Embryonic facial prominence (tissue), 1 donor: Measurements from ENCODE around the gene ATG14.
"Not testable (repeated sequence)": the region's sequence is repeated elsewhere in the genome, so short reads cannot be mapped to it uniquely, and the experiment has no call there.

ENCODE experiments used
- DNase-seq: peaks from one replicate; pipeline ENCODE4 v3.0.0-alpha.2; 2016; ENCODE audit errors: extremely low spot score

The ATG14 gene

DNA sequence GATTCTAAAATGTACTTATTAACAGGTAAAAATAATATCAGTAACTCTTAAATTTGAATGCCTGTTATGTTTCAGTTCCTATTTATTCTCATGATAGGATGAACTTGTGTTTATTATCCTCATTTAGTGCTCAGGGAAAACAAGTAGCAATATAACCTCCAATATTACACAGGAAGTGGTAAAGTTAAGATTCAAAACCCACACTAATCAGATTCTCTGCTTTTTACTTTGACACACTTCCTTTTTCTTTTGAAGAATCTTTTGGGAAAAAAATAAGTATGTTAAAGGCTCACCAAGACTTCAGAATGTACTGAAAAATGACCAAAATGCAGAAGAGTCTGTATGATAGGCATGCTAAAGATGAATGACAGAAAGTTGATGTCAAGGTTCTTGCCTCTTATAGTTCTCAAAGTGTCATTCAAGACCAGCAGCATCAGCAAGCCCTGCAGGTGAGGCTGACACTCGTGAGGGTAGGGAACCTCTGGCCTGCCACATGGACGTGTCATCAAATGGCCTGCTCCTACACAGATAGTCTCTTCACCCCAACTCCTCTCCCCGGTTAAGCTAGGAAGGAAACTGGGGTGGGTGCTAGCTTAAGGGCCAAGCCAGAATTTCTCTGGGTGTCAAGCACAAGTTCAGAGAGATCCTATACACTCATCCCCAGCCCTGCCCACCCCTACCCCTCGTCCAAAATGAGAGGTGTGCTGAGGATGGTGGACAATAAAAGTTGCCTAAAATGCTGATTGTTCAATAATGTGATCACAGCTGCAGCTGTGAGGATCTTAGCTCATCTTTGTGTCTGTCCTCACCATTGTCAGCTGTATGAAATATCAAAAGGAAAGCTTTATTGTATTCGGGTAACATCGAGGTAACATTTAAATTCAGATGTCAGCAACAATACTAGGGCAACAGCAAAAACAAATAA is 22.5 kb upstream of the ATG14 start:
- no peak for DNase-seq

DNA sequence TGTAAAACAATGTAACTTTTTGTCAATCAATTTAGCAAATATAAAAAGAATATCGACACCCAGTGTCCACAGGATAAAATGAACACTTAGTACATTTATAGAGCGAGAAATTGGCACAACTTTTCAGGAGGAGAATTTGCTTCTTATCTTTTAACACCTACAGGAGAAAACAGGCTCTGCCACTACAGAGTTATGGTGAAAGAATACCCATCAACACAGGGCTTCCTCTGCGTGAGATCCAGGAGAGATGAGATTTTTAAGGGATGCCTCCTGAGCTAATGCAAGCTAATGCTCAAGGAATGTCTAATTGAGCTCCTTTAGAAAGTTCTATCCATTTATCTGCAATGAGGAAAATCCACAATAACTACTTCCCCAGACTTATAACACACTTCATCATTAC is 21.0 kb upstream of the ATG14 start:
- no peak for DNase-seq

DNA sequence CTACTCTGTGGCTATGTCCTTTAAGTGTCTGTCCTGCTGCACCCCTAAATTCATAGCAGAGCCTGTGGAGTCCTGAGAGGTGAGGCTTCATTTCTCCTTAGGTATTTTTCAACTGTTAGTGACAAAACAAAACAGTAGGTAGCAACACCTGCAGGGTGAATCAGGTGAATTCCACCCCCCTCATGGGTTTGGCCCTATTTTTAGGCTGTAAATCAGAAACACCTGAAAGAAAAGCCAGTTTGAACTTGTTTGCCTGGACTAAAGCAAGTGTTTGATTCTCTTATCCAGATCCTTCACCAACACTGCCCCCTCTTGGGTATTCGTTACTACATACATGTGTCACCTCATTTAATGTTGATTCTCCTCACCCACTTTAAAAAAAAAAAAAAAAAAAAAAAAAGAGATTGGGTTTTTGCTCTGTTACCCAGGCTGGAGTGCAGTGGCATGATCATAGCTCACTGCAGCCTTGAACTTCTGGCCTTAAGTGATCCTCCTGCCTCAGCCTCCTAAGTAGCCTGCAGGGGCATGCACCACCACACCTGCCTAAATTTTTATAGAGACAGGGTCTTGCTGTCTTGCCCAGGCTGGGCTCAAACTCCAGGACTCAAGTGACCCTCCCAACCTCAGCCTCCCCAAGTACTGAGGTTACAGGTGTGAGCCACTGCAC is 18.5 kb upstream of the ATG14 start:
- no peak for DNase-seq

DNA sequence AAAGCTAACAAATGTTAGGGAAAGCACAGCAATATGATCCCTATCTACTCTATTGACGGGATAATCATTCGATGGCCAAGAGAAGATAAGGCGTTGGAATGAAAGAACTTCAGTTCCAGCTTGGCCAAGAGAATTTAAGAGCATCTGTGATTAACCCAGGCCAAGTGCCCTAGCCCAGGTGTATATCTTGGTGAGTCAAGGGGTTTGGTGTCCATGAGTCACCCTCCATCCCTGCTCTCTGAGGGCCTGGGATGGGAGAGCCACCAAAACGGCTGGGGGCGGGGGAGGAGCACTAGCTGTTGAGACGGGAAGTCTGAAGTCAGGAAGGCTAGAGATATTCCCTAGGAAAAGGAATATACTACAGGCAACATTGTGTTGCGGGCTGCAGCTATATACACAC is 15.8 kb upstream of the ATG14 start:
- DNase-seq: no peak

DNA sequence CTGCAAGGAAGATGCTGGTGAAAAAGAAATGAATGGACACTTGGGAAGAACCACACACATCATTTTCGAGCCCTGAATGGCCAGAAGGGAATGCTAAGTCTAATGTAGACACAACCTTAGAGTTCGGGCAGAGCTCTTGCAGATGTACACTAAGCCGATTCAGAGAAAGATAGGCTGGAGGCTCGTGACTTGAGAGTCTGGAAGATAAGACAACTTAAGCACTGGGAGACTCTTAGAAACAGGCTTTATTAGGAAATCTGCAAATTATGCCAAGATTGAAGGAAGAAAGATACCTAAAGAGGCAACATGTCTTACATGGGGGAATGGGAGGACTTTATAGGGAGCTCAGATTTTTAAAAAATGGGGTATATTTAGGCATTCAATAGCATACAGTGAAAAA is 15.3 kb upstream of the ATG14 start:
- no peak for DNase-seq

DNA sequence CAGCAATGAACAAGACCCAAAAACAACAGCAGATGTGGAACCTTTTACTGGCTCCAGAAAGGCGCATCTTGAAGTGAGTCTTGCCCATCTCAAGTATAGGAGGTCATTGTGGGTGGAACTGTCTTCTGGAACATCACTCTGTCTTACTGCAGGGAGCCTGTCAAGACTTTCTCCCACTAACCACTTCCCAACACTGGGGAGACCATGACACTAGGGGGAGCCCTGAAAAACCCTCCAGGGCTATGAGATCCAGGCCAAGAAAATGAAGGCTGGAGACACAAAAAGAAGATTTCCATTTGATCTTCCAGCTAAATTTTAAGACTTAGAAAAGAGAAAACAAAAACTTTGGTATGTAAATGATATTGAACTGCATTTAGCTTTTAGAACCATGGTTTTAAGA is 13.5 kb upstream of the ATG14 start:
- no peak for DNase-seq

DNA sequence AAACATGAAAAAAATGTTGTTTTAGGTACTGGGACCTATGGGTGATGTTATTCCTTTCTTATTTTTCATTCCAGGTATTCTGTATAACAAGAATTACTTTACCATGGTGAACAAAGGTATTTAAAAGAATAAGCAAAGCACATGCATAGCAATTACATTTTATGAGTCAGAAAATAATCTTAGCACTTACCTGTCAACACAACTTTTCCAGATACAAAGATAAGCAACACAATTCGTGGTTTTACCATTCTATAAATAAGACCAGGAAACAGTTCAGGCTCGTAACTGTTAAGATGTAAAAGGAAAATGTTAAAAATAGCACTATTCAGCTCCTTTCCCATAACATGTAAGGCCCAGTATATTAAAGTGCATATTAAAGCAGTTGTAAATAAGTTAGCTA is 12.3 kb upstream of the ATG14 start:
- no peak for DNase-seq

DNA sequence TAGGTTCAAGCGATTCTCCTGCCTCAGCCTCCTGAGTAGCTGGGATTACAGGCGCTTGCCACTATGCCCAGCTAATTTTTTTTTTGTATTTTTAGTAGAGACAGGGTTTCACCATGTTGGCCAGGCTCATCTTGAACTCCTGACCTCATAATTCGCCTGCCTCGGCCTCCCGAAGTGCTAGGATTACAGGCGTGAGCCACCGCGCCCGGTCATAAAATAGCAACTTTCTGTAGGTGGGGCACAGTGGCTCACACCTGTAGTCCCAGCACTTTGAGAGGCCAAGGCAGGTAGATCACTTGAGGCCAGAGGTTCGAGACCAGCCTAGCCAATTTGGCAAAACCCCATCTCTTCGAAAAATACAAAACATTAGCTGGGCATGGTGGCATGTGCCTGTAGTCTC is 10.7 kb upstream of the ATG14 start:
- DNase-seq: not testable (repeated sequence)

DNA sequence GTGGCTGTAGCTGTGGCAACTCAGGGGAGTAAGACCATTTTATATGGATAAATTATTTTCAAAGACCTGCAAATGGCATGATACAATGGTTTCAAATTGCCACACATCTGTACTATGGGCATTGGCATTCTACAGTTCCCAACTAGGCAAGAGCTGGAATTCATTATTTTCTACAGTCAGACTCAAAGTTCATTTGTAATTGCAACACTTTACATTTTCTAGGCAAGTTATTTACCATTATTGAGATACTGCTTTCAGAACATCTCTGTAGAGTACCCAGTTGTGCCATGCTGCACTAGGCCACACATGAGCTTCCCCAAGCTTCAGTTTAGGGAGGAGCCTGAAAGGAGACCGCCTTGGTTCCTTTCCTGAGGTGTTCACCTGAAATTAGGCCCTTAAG is 8.0 kb upstream of the ATG14 start:
- no peak for DNase-seq

DNA sequence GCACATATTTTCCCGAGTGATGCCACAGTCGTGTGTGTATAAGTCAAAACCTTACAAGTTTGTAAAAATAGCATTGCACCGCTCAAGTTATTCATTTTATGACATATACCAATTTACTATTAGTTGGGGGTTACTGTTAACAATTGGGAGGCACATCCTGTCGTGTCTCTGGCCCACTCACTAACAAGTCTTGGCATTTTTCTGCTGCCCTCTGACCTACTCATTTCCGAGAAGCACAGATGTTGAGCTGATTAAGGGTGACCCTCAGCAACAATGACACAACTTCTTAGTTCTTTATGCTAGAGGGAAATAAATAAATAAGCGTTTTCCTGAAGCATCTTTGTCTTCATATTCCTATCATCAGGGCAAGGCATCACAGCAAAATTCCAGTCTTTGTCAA is 6.8 kb upstream of the ATG14 start:
- no peak for DNase-seq

DNA sequence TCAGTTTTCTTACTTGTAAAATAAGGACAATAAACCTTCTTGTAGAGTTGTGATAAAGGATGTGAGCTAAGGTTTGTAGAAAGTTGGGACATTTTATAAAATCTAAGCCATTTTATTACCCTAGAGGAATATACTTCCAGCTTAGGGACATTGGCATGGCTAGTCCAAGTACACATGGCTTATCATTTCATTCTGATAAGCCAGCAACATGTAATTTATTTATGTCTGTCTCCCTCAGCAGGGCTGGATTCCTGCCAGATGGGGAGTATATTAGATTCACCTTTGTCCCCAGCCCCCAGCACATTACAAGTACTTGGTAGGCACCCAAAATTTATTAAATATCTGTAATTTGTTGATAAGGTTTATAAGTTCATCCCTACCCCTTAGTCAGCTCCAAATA is 6.3 kb upstream of the ATG14 start:
- DNase-seq: no peak

DNA sequence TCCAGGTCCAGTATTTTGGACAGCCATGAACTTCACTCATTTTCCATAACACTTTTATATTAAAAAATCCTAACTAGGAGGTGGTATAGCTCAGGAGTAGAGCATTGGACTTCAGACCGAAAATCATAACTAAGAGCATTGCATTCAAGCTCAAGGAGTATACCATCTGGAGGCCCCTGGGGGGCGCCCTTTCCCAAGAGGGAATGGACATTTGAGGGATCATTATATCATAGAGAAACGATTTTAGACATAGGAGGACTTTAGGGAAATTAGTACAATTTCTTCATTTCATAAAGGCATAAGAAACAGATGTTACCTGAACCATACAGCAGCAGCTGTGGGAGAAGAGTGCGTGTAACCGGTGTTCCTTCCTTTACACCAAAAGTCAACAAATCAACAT is 5.2 kb upstream of the ATG14 start:
- no peak for DNase-seq

DNA sequence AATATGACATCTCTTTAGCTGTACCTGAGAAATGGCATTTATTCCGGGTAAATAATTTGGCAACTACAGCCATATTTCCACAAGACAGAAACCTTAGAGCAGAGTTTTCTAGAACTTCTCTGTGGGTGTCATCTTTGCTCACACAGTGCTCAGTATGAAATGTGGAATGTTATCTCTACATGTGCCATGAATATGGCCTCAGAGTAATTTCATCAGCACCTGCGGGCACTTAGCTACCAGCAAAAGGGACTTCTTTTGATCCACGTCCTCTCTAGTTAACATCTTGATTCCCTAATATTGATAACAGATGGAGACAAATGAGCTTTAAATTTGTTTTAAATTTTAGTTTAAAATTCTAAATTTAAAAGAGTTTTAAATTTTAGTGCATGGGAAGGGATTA is 2.9 kb upstream of the ATG14 start:
- DNase-seq: no peak

DNA sequence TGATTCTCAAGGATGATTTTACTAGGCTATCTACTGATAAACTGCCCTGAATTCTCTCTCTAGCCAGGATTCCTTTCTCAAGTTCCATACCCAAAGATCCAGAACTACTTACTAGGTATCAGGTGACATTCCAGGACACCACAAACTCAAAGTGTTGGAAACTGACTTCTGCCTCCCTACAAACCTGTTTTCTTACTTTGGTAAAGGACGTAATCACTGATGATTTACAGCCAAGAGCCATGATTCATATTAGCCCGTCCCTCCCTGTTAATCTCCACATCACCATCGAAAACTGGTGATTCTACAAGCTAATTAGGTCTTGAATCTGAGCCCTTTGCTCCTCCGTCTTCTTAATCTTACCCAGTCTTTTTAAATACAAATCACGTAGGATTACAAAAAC is 1.0 kb upstream of the ATG14 start:
- DNase-seq: no peak

DNA sequence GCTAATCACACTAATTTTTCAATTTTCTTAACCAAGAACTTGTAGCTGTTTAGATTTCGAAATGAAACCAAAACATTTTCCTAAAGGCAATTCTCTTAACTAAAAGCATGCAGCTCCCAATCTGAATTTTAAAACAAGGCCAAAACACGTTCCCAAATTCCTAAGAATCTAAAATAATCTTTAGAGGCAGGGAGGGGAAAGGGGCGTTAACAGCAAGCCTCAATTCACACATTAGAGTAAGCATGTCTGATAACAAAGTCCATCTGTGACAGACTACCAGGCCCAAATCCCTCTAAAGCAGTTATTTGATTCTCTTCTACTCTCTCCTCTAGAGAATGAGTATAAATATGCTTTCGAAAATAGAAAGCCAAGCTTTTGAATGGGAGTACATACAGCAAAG is 754 bp downstream of the ATG14 start:
- DNase-seq: no peak

DNA sequence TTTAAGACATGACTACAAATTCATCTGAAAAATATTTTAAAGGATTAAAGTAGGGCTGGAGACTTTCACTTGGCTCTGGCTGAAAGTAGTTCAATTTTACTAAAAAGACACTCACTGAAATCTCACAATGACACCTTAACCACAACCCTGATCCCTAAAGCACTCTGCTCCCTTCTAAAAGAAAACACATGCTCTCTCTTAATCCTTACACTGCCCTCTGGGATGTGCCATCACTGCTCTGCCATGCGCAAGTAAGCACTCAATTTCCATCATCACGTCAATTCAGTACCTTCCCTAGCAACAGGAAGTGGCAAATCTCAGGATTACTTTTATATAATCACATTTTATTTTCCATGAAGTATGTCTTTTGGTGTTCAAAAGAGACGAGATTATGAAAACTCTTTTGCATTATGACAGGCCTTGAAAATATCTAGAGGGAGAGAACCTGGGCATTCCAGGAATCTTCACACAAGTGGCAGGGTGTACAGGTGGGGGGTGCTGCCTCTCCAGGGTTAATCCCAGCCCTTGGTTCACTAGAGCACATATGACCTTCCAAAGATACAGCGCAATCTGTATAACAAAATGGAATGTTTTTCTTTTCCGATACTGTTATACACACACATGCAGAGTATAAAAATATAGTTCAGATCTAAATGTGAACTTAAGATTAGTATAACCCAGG is 7.3 kb downstream of the ATG14 start:
- DNase-seq: no peak

DNA sequence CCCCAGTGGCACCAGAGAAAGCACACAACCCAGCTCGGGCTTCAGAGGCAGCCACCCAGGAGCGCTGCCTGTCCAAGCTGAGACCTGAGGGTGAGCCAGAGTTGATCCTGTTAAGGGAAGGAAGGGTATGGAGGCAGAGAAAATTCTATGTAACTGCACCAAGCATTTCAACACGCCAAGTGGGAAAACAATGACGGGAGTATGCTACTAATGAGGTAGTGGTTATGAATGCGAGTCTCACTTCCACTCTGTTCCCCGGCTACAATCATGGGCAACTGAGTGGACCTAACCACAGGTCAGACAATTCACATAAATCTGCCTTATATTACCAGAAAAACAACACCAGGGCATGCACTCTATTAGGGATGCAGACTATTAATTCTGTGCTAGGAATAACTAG is 9.9 kb downstream of the ATG14 start:
- no peak for DNase-seq

DNA sequence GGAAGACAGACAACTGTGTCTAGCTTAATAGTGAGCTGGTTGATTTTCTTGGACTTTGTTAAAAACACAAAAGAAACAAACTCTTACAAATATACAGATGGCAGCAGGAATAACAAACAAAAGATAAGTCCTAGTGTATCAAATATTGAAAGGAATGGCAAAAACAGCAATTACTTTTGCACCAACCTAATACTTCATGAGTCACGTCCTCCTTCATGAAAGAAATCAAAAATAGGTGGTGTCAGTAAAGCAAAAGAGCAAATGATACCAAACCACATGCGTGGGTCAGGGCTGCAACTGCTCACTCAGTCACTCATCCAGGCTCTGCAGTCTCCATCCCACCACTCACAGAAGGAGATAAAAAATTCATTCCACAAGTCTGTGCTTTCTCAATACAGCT is 11.8 kb downstream of the ATG14 start:
- no peak for DNase-seq

DNA sequence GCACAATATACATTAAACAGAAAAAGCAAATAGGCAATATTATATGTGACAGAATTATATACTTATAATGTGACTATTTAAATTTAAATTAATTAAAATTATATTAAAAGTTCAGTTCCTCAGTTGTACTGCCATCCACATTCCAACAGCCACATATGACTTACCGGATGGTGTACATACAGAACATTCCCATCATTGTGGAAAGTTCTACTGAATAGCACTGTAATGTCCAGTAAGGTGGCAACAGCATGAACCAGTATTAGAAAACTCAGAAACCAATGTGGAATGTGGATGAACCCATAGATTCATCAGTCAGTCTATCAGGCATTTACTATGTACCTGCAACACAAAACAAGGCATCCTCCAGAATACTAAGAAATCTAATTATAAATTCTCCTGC is 12.4 kb downstream of the ATG14 start:
- no peak for DNase-seq

DNA sequence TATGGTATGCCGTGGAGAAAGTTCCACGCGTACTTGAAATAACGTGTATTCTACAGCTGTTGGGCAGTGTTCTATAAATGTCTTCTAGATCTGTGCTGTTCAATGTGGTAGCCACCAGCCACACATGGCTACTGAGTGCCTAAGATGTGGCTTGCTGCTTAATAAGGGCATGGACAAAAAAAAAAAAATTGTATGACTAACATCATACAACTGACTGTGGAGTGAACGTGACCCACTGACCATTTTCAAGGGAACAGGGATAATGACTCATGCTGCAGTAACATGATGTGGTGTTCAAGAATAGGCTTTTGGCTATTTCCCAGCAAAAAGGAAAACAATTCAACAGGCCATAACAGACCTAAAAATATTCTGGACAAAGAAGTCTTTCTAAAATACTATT is 13.0 kb downstream of the ATG14 start:
- DNase-seq: no peak

DNA sequence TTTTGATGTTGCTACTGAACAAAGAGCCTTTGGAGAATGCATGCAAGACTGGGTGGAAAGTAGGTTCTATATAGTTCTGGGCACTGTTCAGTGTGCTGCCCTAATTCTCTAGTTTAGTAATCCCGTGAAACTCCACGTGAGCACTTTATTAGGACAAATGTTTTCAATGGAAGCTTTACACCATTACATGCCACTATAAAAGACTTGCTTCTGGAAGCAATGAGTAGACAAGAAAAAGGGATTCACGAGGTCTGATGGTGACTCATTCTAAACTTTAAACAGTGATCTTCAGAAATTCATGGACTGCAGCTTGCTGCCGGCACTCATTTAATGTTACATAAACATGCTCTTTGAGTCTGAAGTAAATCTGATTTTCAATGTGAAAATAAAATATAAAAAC is 22.3 kb downstream of the ATG14 start:
- DNase-seq: no peak

DNA sequence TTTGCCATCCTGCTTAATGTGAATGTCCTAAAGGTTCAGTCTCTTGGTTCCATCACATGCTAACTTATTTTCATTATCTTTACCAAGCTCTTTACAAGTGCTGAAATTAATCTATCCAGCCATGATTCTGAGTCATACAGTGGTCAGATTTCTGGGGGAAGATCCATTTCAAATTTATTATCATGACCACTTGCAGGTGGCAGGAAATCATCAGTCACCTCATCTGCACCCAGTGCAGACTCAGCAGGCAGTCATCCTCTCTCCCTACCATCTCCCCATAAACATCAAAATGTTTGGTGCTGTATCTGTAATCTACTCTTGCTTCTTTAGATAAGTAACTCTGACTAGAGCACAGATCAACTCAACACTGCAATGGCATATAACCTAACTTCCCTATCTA is 23.5 kb downstream of the ATG14 start:
- no peak for DNase-seq

DNA sequence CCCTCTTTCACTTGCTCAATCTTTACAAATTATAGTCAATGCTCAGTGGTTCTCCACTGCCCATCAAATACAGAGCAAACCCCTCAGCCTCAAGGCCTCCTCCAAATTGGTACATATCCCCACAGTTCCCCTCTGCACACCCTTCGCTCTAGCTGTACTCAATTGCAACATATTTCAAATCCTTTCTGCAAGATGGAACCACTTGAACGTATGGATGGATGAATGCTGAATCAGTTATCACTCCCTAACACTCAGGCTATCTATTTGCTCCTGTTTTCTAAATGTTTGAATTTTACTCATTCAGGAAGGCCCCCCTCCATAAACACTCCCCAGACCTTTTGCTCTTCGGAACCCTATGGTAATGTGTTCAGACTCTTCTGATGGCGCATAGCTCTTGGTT is 24.5 kb downstream of the ATG14 start:
- no peak for DNase-seq
